Small intestine (tissue), 7 donors: Measurements from ENCODE around the gene SELENOM. TPM values are rescaled to one million over a fixed set of nuclear protein-coding genes. Genes with fewer than 3 reads are reported as not detected.

Source experiments
- DNase-seq, 2 donors: peaks; one replicate each; pipeline versions ENCODE4 v3.0.0 to v3.0.0-alpha.2; 2013
- FAIRE-seq: peaks from 2 replicates; lab custom pipeline; 2012; peaks lifted over from hg19 to GRCh38; lab: Jason Lieb, UNC
- H3K27ac ChIP-seq, 3 donors: one replicate each; pipeline ENCODE4 v1.5.1; 2013; ENCODE audit warnings: low read length in 2 of 3, mild to moderate bottlenecking in 2 of 3, control low read depth in 1 of 3, inconsistent platforms in 1 of 3, low read depth in 1 of 3, moderate library complexity in 1 of 3
- H3K27me3 ChIP-seq, 3 donors: one replicate each; pipeline ENCODE4 v1.6.1; 2013; ENCODE audit warnings: low read length in 3 of 3, inconsistent platforms in 1 of 3; ENCODE audit not compliant: control insufficient read depth in 3 of 3, insufficient read depth in 3 of 3
- H3K36me3 ChIP-seq, 3 donors: one replicate each; pipeline ENCODE4 v1.6.1; 2013; ENCODE audit warnings: low read length in 3 of 3, inconsistent platforms in 1 of 3, low read depth in 1 of 3, mild to moderate bottlenecking in 1 of 3, moderate library complexity in 1 of 3; ENCODE audit not compliant: control insufficient read depth in 3 of 3, insufficient read depth in 2 of 3
- H3K4me1 ChIP-seq, 3 donors: one replicate each; pipeline ENCODE4 v1.6.1; 2013; ENCODE audit warnings: low read length in 2 of 3, inconsistent platforms in 1 of 3, low read depth in 1 of 3, mild to moderate bottlenecking in 1 of 3, moderate library complexity in 1 of 3; ENCODE audit not compliant: control insufficient read depth in 3 of 3, insufficient read depth in 2 of 3
- H3K4me3 ChIP-seq, 3 donors: one replicate each; pipeline ENCODE4 v1.5.1; 2013; ENCODE audit warnings: low read length in 3 of 3, control low read depth in 1 of 3, inconsistent platforms in 1 of 3, low read depth in 1 of 3, mild to moderate bottlenecking in 1 of 3, moderate library complexity in 1 of 3
- H3K9me3 ChIP-seq, 2 donors: one replicate each; pipeline ENCODE4 v1.6.1; 2013; ENCODE audit warnings: low read depth in 1 of 2, low read length in 1 of 2; ENCODE audit not compliant: control insufficient read depth in 2 of 2, insufficient read depth in 1 of 2
- WGBS, 3 donors: extraction: QIAGEN DNeasy Blood & Tissue Kit; methylation state at CpG; one replicate each; pipeline ENCODE4 v1.1.7; 2013; 5-methylcytosine and 5-hydroxymethylcytosine counted together
- polyA plus RNA-seq, 4 donors: library from polyadenylated mRNA; stranded (reverse) in 3 of 4; unstranded in 1 of 4; fragments of 200-250 nt in 3 of 4; fragments of 120-200 nt in 1 of 4; gene quantifications; one replicate each; pipeline versions ENCODE4 v1.2.1 to v1.2.3, GENCODE V29; 2013
- donor health status: healthy with polysubstance abuse.
- donor health status: control.
- donor health status: control.
- donor health status: Bipolar disorder and iron deficiency.
- donor health status: healthy.

The SELENOM gene
- polyA plus RNA-seq, 4 donors: 14.8 to 163 (median 69.2) TPM

DNA sequence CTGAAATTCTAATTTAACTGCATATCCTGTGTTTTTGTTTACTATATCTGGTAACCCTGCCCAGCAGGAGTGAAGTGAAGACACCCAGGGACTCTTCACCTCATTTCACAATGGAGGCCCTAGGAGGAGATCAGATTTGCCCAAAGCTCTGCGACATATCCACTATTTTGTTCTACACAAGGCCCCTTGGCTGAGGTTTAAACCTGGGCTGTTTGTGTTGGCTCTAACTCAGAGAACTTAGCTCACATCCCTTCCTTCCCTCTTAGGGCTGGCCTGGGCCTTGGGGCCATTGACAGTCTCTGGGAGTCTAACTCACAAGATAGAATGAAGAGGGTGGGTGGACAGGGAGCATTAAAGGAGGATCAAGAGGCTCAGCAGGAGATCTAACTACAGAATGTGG is 41.1 kb upstream of the SELENOM start:
- 84 to 94% (median 87%) methylated on average over 1 of the region's 1 CpG for WGBS, 3 donors
- Histone ChIP-seq H3K36me3 (no peaks in the 10 kb centered on the region), H3K4me1 (peaks cover 0 to 3% (median 0%) of the 10 kb centered on the region in 3 donors), H3K9me3 (peaks cover 0 to 8% of the 10 kb centered on the region in 2 donors), H3K27me3 (no peaks in the 10 kb centered on the region), H3K27ac (peak overlapping the region in 1 of 3 donors; percentile 2), H3K4me3 (no peak overlapping the region)
- no peak for DNase-seq
- FAIRE-seq: no peak

DNA sequence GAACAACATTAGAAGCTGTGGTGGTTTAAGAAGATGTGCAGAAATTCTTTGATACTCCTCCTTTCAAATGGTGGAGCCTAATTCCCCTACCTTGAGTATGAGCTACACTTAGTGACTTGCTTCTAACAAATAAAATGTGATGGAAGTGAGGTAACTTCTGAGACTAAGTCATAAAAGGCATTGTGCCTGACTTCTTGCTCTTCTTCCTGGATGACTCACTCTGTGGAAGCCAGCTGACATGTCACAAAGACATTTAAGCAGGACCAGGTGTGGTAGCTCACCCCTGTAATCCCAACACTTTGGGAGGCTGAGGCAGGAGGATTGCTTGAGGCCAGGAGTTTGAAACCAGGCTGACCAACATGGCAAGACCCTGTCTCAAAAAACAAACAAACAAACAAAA is 36.9 kb upstream of the SELENOM start:
- FAIRE-seq: no peak
- peaks cover 0 to 17% (median 7%) of the 10 kb centered on the region in 3 donors for H3K27me3 ChIP-seq
- H3K4me1 ChIP-seq: peaks cover 0 to 3% (median 0%) of the 10 kb centered on the region in 3 donors
- H3K36me3 ChIP-seq: no peaks in the 10 kb centered on the region
- H3K4me3 ChIP-seq: no peak overlapping the region
- H3K27ac ChIP-seq: no peak overlapping the region
- peaks cover 0 to 8% of the 10 kb centered on the region in 2 donors for H3K9me3 ChIP-seq
- peak in 1 of 2 donors; percentile 54 for DNase-seq

DNA sequence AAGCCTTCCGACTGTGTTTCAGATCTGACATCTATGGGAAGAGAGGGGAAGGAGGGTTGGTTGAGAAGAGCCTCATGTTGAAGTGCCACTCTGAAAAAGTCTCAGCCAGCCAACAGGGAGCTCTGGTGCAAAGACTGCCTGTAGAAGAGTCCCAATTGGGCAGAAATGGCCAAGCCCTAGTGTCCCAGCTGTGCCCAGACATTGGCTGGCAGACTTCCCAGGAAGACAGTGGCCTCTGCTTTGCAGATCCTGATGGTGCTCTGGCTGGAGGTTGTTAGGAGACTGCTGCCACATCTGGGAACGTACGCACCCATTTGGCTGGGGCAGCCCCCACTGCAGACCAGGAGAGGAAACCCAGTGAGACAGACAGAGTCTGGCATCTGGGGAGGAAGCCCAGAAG is 36.2 kb upstream of the SELENOM start:
- Histone ChIP-seq H3K4me3 (no peak overlapping the region), H3K27me3 (peaks cover 0 to 24% (median 7%) of the 10 kb centered on the region in 3 donors), H3K4me1 (no peaks in the 10 kb centered on the region), H3K36me3 (no peaks in the 10 kb centered on the region), H3K27ac (no peak overlapping the region), H3K9me3 (peaks cover 0 to 8% of the 10 kb centered on the region in 2 donors)
- no peak for DNase-seq
- 81 to 88% (median 84%) methylated on average over 3 of the region's 3 CpGs for WGBS, 3 donors
- FAIRE-seq: no peak

DNA sequence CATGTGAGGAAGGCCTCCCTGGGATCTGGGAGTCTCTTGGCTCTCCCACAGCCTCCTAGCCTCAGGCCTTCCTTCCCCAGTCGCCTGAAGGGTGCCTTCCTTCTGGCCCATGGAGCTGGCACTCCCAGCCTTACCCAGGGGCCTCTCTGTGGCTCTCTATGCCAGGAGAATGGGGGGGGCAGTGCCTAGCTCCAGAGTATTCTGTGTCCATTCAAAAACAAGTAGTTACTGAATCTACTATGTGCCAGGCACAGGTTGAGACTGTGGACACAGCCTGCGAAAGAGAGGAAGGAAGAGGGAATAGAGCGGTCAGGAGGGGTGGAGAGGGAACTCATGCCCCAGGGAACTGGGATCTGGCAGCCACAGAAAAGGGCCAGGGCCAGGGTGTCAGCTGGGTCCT is 35.7 kb upstream of the SELENOM start:
- FAIRE-seq: no peak
- Histone ChIP-seq H3K9me3 (peaks cover 0 to 8% of the 10 kb centered on the region in 2 donors), H3K27ac (no peak overlapping the region), H3K36me3 (no peaks in the 10 kb centered on the region), H3K27me3 (peaks cover 0 to 25% (median 7%) of the 10 kb centered on the region in 3 donors), H3K4me3 (no peak overlapping the region), H3K4me1 (no peaks in the 10 kb centered on the region)
- DNase-seq: no peak
- WGBS, 3 donors: 74 to 84% (median 75%) methylated on average over 3 of the region's 3 CpGs

DNA sequence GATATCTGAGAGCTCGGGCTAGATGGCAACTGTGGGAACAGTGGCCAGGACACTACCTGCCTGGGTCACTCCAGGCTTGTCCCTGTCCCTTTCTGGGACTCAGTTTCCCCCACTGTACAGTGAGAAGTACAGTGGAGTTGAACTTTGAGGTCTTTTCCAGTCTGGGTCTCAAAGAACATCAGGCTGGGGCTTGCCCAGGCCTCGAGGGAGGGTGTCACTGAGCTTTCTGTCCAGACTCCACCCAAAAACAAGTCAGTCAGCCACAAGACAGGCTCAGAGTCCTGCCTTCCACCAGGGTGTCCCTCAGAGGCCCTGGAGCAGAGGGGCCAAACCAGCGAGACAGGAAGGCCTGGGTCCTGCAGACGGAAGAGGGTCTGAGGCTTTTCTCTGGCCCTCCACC is 34.9 kb upstream of the SELENOM start:
- no peak for FAIRE-seq
- DNase-seq: no peak
- WGBS, 3 donors: 71 to 82% (median 79%) methylated on average over 4 of the region's 4 CpGs
- no peak overlapping the region for H3K27ac ChIP-seq
- H3K36me3 ChIP-seq: no peaks in the 10 kb centered on the region
- H3K9me3 ChIP-seq: peaks cover 0 to 2% of the 10 kb centered on the region in 2 donors
- peaks cover 0 to 25% (median 7%) of the 10 kb centered on the region in 3 donors for H3K27me3 ChIP-seq
- H3K4me1 ChIP-seq: no peaks in the 10 kb centered on the region
- no peak overlapping the region for H3K4me3 ChIP-seq

DNA sequence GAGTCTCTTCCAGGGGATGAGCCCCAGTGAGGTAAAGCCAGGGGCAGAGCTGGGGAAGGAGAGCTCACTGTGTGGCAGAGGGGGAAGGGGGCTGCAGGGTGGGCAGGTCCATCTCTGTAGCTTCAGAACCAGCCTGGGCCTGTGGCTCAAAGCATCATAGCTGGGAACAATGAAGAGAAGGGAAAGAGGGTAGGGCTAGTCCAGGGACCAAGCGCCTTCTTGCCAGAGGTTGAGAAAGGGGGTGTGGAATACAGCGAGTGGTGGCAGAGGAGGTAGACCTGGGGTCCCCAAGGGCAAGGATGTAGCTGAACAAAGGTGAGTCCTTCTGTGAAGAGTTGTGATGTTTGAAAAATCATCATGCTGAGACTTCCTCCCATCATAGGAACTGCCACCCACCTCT is 34.2 kb upstream of the SELENOM start:
- 86 to 88% (median 88%) methylated on average over 2 of the region's 2 CpGs for WGBS, 3 donors
- no peaks in the 10 kb centered on the region for H3K36me3 ChIP-seq
- H3K4me3 ChIP-seq: no peak overlapping the region
- H3K4me1 ChIP-seq: no peaks in the 10 kb centered on the region
- H3K27ac ChIP-seq: no peak overlapping the region
- no peak for DNase-seq
- H3K27me3 ChIP-seq: peaks cover 0 to 25% (median 7%) of the 10 kb centered on the region in 3 donors
- no peaks in the 10 kb centered on the region for H3K9me3 ChIP-seq
- no peak for FAIRE-seq

- DNase-seq (no peak), FAIRE-seq (no peak)
- H3K4me1 ChIP-seq: no peaks in the 10 kb centered on the region
- peak overlapping the region in 1 of 3 donors; percentile 19 for H3K27ac ChIP-seq
- H3K9me3 ChIP-seq: no peaks in the 10 kb centered on the region
- no peaks in the 10 kb centered on the region for H3K36me3 ChIP-seq
- WGBS, 3 donors: 20 to 69% (median 34%) methylated on average over 5 of the region's 5 CpGs
- H3K4me3 ChIP-seq: no peak overlapping the region
- peaks cover 0 to 25% (median 7%) of the 10 kb centered on the region in 3 donors for H3K27me3 ChIP-seq
Measured at GRCh38 chr22:31140746-31141145, 33.4 kb upstream of the SELENOM start.

- Histone ChIP-seq H3K4me3 (no peak within 1 kb of the TSS), H3K36me3 (peaks cover 0 to 2% (median 0%) of the 10 kb centered on the region in 3 donors), H3K4me1 (no peaks in the 10 kb centered on the region), H3K27me3 (peaks cover 0 to 25% (median 7%) of the 10 kb centered on the region in 3 donors), H3K27ac (peak within 1 kb of the TSS in 1 of 3 donors; percentile 19), H3K9me3 (no peaks in the 10 kb centered on the region)
- FAIRE-seq: no peak
- DNase-seq: peak in 1 of 2 donors; percentile 36
- 38 to 47% (median 43%) methylated on average over 21 to 24 of the region's 24 CpGs for WGBS, 3 donors
Measured at GRCh38 chr22:31139866-31140716, 32.7 kb upstream of the SELENOM start, which contains the start of gene PLA2G3. TSS of gene PLA2G3 (minus strand) at chr22:31140508. CDS start at chr22:31140354, 154 bp downstream.
